ENCODE data around the gene VEZF1. TPM values are rescaled to one million over a fixed set of nuclear protein-coding genes. Genes with fewer than 3 reads are reported as not detected.

VEZF1 gene
- total and polyA plus RNA-seq, 2 of the 8 experiments (the other 6 are each of a cell fraction or from before 2014, with no cell fraction given): 28.9 to 61.9 TPM

GRCh38 chr17:57999496-58000017 lies 11.5 kb upstream of the VEZF1 start (continued):
- TF ChIP-seq CHD7 (IDR thresholded peaks at IDR 0.05; ENCODE audit: insufficient replicate concordance, low read length) (no peak), HDAC6 (IDR thresholded peaks at IDR 0.05; ENCODE audit: low read depth, low read length) (no peak), SUZ12 (IDR thresholded peaks at IDR 0.05; ENCODE audit: low read length) (no peak), YY1 (IDR thresholded peaks at IDR 0.05; ENCODE audit: low read depth, low read length) (no peak), POU5F1 (IDR thresholded peaks at IDR 0.05; ENCODE audit: low read depth, low read length) (no peak), SAP30 (IDR thresholded peaks at IDR 0.05; ENCODE audit: insufficient read depth, insufficient replicate concordance, low read length) (no peak), JUND (IDR thresholded peaks at IDR 0.05; ENCODE audit: low read length) (no peak), ASH2L (IDR thresholded peaks at IDR 0.05; ENCODE audit: low read length) (no peak)

Measured in H1 (cell line).